Peyer's patch (tissue), 4 donors: Measurements from ENCODE around the gene HCAR1.

Experiments used
- POLR2A ChIP-seq, 2 donors: fragments of 450-650 bp; IDR thresholded peaks; one replicate each; pipeline ENCODE4 v1.5.1; 2017; ENCODE audit warnings: antibody characterized with exemption in 2 of 2, mild to moderate bottlenecking in 2 of 2, moderate library complexity in 2 of 2
- TF ChIP-seq, protein P1 (sequence below), 6 experiments: fragments of 450-650 bp in 4 of 6; fragments of 200-600 bp in 2 of 6; sonication (generic) in 1 of 6; IDR thresholded peaks; one replicate each; pipeline ENCODE4 v1.5.1; 2017 to 2019; ENCODE audit warnings: antibody characterized with exemption in 6 of 6, mild to moderate bottlenecking in 3 of 6, moderate library complexity in 1 of 6

DNA sequence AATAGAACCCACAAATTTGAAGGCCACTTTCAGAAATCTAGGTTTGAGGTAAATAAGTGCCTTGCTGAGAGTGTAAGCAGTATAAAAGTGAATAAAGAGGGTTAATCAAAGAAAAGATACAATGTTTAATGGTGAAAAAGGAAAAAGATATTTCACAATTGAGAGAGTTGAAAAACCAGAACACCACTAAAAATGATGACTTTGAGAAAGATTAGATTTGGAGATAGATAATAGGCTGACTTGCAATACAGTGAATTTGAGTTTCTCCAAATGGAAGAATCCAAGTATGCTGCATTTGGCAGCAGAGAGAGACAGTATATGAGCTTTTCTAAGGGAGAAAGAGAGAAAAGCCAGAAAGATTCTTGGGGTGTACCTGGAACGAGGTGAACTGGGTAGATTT lies 24.1 kb upstream of the HCAR1 start:
- TF ChIP-seq, protein P1, sequence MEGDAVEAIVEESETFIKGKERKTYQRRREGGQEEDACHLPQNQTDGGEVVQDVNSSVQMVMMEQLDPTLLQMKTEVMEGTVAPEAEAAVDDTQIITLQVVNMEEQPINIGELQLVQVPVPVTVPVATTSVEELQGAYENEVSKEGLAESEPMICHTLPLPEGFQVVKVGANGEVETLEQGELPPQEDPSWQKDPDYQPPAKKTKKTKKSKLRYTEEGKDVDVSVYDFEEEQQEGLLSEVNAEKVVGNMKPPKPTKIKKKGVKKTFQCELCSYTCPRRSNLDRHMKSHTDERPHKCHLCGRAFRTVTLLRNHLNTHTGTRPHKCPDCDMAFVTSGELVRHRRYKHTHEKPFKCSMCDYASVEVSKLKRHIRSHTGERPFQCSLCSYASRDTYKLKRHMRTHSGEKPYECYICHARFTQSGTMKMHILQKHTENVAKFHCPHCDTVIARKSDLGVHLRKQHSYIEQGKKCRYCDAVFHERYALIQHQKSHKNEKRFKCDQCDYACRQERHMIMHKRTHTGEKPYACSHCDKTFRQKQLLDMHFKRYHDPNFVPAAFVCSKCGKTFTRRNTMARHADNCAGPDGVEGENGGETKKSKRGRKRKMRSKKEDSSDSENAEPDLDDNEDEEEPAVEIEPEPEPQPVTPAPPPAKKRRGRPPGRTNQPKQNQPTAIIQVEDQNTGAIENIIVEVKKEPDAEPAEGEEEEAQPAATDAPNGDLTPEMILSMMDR (IDR thresholded peaks at IDR 0.05): no peak
- TF ChIP-seq POLR2A (IDR thresholded peaks at IDR 0.05): no peak
